ENCODE data around the gene TNN.
A peak's percentile ranks its signal among the peaks of the same experiment; 100 is the strongest.
"Not testable (repeated sequence)": the region's sequence is repeated elsewhere in the genome, so short reads cannot be mapped to it uniquely, and the experiment has no call there.

Gene TNN

DNA sequence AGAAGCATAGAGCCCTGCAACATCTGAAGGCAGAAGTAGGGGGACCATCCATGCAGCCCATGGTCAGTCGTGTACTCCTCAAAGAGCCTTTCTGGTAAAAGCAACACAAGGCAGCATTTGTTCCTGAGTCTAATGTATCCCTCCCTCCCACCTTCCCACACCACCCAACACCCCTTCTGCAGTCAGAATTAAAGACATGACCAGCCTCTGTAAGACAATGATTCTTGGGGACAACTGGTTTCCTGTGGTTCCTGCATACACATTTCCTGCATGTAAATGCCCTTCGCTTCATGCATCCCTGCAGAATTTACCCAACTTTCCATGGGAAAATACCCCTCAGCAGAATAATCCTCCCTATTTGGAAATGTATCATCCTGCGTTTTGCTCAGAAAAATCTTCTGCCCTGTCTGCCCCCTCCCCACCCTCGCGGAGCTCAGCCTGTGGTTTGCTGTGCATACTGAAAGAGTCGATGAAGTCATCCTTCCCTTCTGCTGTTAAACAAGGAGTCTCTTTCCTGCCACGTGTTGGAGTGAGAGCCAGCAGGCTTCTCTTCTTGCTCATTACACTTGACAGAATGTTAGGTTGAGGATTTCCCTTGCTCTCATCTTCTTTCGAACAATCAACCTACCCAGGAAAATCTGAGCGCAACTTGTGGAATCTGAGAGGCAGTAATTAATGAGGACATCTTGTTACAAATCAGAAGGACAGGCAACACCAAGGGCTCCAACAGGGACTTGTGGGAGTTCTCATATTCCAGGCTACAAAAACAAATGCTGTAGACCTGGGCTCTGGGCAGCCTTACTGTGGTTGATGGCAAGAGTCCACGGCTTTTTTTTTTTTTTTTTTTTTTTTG is 4.7 kb downstream of the TNN start:
- DNase-seq (ENCODE audit: low read depth in 2 of 2): peak in 1 of 2 donors; percentile 15

DNA sequence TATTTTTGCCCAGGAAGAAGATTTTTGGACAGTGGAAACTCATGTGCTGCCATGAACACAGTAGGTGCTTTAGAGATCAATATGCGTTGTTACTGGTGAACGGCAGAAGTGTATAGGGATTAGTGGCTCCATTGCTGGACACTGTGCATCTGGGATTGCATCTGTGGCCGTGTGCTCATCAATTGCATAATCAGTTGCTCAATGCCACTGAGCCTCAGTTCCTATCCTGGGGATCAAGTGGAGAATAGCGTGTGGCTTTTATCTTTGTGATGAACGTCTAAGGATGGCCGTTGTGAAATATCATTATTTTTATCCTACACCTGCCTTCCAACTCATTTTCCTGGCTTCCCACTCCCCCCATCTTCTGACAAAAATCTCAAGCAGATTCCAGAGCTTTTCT is 5.4 kb downstream of the TNN start:
- DNase-seq (ENCODE audit: low read depth in 2 of 2): no peak

GRCh38 chr1:175073633-175074032 is 6.0 kb downstream of the TNN start:
- DNase-seq (ENCODE audit: low read depth in 2 of 2): no peak

GRCh38 chr1:175075572-175076568 is 8.2 kb downstream of the TNN start:
- DNase-seq (ENCODE audit: low read depth in 2 of 2): no peak

GRCh38 chr1:175077356-175078030 is 9.9 kb downstream of the TNN start:
- DNase-seq (ENCODE audit: low read depth in 2 of 2): no peak

DNA sequence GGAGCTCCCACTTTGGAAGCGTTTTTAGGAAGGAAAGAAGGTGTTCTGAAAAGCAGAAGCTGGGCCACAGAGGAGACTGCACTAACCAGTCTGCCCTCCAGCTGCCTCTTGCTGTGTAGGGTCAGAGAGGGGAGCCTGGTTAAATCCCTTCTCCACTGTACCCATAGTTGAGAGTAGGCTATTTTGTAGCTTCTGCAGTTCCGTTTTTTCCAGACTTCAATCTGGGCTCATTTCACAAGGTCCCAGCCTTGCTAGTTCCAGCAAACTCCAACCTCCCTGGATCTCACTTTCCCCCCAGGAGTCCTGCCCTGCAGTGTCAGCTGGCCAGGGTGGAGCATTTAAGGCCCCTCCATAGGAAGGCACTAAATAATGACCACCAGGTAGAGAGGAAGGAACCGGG is 11.0 kb downstream of the TNN start:
- no peak for DNase-seq (ENCODE audit: low read depth in 2 of 2)

GRCh38 chr1:175079338-175079737 is 11.7 kb downstream of the TNN start:
- DNase-seq (ENCODE audit: low read depth in 2 of 2): no peak

DNA sequence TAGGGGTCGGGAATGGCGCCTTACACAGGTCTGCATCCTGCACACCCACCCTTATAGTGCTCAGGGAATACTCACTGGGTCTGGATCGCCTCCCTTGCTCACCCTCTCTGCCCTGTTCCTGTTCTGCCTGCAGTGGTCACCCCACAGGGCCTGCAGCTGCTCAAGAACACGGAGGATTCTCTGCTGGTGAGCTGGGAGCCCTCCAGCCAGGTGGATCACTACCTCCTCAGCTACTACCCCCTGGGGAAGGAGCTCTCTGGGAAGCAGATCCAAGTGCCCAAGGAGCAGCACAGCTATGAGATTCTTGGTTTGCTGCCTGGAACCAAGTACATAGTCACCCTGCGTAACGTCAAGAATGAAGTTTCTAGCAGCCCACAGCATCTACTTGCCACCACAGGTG is 12.4 kb downstream of the TNN start:
- no peak for DNase-seq (ENCODE audit: low read depth in 2 of 2)

DNA sequence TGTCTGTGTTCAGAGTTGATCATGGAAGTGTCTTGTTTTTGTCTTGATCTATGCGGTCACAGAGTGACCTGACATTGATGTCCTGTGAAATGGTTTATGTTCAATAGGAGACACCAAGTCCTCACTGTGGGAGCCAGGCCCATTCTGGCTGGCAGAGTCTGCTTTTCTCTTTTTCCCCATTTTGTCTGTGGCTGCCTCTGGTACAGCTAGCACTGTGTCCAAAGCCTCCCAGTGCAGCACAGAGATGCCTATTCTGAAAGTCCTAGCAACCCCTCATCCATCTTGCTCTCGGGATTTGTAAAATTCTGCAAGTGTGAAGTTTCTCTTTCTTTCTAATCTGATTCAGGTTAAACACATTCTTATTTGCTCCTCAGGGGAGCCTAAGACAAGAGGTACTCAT is 14.3 kb downstream of the TNN start:
- DNase-seq (ENCODE audit: low read depth in 2 of 2): no peak

- no peak for DNase-seq (ENCODE audit: low read depth in 2 of 2)
Measured at GRCh38 chr1:175088525-175088951, 20.9 kb downstream of the TNN start.

GRCh38 chr1:175089136-175089718 is 21.6 kb downstream of the TNN start:
- no peak for DNase-seq (ENCODE audit: low read depth in 2 of 2)

DNA sequence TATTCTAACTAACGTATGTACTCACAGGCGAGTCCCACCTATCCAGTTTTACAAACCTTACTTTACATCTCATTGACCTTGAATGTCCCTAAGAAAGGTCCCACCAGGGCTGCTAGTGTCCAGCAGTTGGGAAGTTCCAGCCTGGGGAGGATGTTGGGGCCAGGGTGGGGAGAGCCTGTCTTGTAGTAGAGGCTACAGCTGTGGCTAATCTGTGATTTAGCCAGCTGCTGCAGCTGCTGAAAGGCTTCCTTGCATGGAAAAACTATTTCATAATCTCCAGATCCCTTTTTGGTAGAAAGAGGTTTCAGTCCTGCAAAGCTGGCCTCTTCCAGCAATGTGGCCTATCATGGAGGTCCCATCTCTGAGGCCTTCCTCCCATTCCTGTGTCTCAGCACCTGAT is 23.1 kb downstream of the TNN start:
- DNase-seq (ENCODE audit: low read depth in 2 of 2): no peak

DNA sequence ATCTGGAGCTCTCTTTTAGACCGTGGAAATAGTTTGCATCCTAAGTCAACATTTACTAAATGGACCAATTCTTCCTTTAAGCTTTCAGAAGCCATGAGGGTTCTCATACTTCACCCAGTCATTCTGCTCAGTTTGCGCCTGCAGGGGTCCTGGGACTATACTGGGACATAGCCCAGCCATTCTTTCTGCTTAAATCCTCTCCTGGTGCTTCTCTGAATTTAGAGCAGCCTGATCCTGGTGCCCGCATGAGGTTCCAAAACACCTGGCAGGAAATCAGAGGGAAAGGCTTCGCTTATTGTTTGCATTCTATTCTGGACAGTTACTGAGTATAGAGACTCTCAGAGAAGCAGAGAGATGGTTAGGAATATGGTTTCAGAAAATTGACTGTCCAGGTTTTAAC is 27.0 kb downstream of the TNN start:
- DNase-seq (ENCODE audit: low read depth in 2 of 2): no peak

- DNase-seq (ENCODE audit: low read depth in 2 of 2): no peak
Measured at GRCh38 chr1:175095069-175095468, 27.4 kb downstream of the TNN start.

DNA sequence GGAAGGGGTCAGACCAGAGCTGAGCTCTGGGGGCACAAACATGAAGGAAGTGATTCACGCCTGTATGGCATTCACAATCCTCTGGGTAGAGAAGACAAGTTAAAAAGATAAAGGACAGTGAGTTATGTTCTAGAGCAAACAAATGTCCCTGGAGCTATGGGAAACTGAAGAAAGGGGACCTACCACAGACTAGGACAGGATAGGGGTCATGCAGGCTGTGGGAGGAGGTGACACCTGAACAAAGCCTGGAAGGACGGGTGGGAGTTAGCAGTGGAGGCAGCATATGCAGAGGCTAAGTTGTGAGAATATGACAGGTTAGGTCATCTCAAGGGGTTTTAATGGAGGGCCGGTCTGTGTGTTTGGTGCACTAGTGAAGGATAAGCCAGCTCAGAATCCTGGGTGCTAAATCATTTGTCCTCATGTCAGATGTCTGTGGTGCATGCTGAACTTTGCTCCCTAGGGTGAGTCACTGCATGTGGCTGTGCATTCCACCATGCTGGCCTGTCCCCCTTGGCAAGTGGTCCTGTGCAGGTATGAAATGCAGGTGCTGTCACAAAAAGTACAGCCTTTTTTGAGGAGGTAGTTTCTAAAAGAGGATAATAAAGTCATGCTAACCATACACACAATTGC is 28.5 kb downstream of the TNN start:
- no peak for DNase-seq (ENCODE audit: low read depth in 2 of 2)

GRCh38 chr1:175097361-175097760 is 29.7 kb downstream of the TNN start:
- no peak for DNase-seq (ENCODE audit: low read depth in 2 of 2)

DNA sequence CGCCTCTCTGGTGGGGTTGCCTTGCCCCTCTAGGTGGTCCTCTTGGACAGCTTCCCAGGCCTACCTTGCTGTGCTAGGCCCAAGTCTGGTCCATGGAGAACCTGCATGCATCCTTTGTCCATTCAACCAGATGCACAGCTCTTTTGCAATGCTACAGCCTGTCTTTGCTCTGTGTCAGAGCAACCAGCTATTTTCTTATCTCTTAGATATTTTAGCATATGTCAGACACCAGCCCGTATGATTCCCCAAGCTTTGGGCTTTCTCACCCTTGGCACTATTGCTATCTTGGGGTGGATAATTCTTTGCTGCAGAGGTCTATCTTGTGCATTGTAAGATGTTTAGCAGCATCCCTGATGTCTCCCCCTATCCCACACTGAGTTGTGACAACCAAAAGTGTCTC is 32.3 kb downstream of the TNN start:
- DNase-seq (ENCODE audit: low read depth in 2 of 2): no peak

- not testable (repeated sequence) for DNase-seq (ENCODE audit: low read depth in 2 of 2)
Measured at GRCh38 chr1:175102166-175102565, 34.5 kb downstream of the TNN start.

- not testable (repeated sequence) for DNase-seq (ENCODE audit: low read depth in 2 of 2)
Measured at GRCh38 chr1:175106536-175106935, 38.9 kb downstream of the TNN start.

DNA sequence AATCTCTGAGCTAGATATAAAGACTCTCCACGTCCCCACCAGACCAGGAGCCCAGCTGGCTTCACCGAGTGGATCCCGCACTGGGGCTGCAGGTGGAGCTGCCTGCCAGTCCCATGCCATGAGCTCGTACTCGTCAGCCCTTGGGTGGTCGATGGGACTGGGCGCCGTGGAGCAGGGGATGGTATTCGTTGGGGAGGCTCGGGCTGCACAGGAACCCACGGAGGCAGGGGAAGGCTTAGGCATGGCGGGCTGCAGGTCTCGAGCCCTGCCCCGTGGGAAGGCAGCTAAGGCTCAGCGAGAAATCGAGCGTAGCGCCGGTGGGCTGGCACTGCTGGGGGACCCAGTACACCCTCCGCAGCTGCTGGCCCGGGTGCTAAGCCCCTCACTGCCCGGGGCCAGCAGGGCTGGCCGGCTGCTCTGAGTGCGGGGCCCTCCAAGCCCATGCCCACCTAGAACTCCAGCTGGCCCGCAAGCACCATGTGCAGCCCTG is 40.7 kb downstream of the TNN start:
- DNase-seq (ENCODE audit: low read depth in 2 of 2): not testable (repeated sequence)

GRCh38 chr1:175114996-175115395 is 47.4 kb downstream of the TNN start:
- DNase-seq (ENCODE audit: low read depth in 2 of 2): no peak

All from activated CD4-positive, alpha-beta T cell treated with anti-CD3 and anti-CD28 coated beads for 24 hours (primary cell).